GM18505 (cell line): ENCODE data around the gene S100A10.

Source experiments
- ATAC-seq: cut with Tn5 transposase; IDR thresholded peaks from one replicate; pipeline ENCODE4 v1.9.1; 2021; ENCODE audit not compliant: unreplicated experiment
- POLR2A ChIP-seq: IDR thresholded peaks from 4 replicates; pipeline ENCODE4 v1.6.1; 2011; ENCODE audit warnings: borderline replicate concordance; ENCODE audit not compliant: insufficient read depth, insufficient read length; ENCODE audit errors: extremely low read depth

Gene S100A10

DNA sequence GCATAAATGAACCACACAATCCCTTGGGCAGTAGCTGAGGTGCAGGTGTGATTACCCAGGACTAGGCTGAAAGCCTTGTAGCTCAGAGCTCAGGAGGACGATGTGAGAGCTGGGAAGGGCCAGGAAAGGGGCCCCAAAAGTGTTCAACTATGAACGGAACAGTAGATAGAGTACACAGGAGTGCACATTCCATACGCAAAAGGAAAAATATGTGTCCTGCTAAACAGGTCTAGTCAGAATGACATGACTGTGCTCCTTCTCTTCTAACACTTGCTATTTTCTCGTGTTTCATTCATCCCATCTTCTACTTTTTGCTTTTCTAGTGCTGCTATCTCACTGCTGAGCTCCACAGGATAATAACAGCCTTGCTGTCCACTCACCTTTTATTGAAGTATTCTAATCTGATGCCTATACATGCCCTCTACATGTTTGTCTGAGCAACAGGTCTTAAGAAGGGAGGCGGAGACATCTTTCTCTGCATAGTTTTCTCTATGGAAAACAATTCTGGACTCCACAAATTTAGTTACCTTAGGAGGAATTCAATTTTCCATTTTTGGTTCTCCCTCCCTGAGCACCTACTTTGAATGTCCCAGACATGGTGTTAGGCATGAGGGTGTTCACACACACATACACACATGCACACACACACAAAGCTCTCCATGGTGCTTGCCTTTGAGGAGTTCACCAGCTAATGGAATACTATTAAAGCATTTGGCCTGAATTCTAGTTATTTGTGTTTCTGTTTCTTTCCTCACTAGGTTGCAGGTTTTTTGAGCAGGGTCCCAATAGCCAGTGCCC, 3.4 kb downstream of the S100A10 start:
- no peak for ATAC-seq
- TF ChIP-seq POLR2A, result no peak

GRCh38 chr1:151989211-151989862, 4.3 kb downstream of the S100A10 start:
- TF ChIP-seq POLR2A, result no peak
- ATAC-seq, result no peak

- no peak for ATAC-seq
- TF ChIP-seq POLR2A, result no peak
Observed at GRCh38 chr1:151988405-151988923, 5.2 kb downstream of the S100A10 start.

DNA sequence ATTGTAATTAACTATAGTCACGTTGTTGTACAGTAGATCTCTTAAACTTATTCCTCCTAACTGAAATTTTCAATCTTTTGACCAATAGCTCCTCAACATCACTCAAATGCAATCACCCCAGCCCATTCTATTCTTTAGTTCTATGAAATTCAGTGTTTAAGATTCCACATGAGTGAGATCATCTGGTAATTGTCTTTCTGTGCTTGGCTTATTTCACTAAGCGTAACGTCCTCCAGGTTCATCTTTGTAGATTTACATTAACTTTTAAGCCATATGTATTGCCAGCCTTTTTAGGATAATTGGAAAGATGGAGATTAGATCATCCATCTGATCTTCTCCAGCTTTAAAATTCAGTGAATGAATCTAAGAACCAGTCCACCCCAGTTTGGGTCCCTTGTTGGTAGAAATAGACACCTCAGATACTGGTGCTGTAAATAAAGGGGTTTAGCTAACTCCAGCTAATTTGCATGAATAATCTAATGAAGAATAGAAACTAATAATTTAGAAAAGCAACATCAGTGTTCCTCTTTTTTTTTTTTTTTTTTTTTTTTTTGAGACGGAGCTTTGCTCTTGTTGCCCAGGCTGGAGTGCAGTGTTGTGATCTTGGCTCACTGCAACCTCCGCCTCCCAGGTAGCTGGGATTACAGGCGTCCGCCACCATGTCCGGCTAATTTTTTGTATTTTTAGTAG, 7.0 kb downstream of the S100A10 start:
- TF ChIP-seq POLR2A, result no peak
- no peak for ATAC-seq

- no peak for ATAC-seq
- TF ChIP-seq POLR2A, result no peak
Observed at GRCh38 chr1:151985768-151986167, 7.9 kb downstream of the S100A10 start.

DNA sequence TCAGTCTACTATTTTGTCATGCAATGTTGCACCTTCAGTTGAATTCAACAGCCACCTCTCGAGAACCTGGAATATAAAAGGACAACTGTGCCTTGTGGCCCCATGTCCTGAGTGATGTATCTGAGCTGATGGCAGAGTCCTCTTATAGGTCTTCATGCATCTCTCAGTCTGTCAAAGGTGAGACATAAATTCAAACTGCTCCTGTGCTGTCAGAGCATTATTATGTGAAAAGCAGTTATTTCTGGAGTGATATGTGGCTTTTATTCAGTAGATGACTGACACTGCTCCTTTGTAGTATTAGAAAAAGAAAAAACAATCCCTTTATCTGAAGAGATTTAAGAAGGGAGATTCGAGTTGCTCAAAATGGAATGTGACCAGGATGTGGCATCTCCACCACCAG, 8.4 kb downstream of the S100A10 start:
- TF ChIP-seq POLR2A, result no peak
- no peak for ATAC-seq

DNA sequence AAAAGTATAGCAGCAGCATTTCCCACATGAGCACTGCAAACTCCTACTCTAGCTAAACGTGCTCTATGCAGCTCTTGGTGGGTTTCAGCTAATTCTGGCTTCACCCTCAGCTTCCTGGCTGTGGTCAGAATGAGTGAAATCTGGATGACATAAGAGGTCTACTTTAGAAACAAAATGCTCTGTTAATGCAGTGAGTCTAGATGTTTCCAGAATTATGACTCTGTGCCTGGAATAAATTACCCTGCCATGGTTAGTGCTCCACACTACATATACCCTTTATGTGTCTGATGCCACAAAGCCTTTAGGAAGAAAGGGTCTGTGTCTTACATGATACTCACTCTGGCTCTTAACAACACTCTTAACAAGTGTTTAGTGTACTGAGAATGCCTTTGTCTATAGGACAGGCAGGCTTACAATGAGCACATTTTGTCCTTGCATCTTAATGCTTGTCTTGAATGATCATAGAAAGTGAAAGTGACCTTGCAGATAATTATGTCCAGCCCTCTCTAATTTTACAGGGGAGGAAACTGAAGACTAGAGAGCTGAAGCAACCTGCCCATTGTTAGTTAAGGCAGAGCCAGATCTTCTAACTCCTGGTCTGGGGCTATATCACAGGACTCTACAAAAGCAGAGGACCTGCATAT, 9.2 kb downstream of the S100A10 start:
- no peak for TF ChIP-seq POLR2A
- ATAC-seq, result peak; percentile 66

DNA sequence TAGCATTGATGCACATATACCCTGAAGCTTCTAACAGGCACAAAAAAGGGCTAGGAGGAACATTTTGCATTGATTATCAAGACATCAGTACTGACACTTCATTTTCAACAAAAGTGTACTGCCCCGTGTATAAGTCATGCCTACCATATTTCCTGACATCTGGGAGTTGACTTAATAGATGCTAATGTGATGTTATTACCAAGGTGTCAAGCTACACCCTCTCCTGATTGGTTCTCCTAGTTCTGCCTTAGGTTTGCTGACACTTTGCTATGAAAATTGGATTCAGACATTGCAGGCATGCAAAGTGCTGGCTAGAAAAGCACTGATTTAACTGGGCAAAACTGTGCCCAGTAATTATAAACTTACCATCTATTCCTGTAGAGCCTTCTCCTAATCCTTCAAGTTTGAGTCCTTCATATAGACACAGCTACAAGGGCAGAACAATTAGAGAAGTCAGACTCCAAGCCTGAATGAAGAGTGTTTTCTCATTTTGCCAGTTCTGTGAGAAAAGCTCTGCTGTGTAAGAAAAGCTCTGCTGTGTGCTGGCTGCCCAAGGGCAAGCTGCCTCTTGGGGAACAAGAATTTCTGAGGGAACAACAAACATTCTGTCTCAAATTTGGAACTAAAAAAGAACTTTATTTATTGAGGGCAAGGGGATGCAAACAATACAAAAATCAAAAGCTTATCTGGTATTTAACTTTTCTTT, 11.2 kb downstream of the S100A10 start:
- no peak for ATAC-seq
- no peak for TF ChIP-seq POLR2A

GRCh38 chr1:151981178-151981525, 12.5 kb downstream of the S100A10 start:
- ATAC-seq, result no peak
- no peak for TF ChIP-seq POLR2A

GRCh38 chr1:151980287-151981177, 13.1 kb downstream of the S100A10 start:
- no peak for ATAC-seq
- no peak for TF ChIP-seq POLR2A

DNA sequence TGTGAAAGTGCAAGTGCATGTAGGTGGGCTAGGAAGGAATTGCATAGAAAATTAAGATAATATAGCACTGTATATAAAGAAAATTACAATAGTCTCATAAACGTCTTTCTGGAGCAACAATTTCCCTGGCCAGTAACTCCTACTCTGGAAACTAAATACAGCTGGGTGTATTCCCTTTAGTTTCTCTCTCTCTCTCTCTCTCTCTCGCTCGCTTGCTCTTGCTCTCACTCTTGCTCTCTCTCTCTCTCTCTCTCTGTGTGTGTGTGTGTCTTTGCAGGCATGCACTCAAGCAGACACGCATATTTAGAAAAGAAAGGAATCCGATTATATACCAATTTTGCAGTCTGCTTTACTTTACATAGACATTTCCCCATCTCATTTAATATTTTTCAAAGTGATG, 14.7 kb downstream of the S100A10 start:
- TF ChIP-seq POLR2A, result no peak
- no peak for ATAC-seq
